HEK293 (cell line): ENCODE results near the gene DPM1.

Source experiments
- KLF10 ChIP-seq: fragments of 450-650 bp; IDR thresholded peaks from 2 replicates; pipeline ENCODE4 v1.5.1; 2018; ENCODE audit warnings: missing biosample characterization, mild to moderate bottlenecking, missing genetic modification characterization
- OVOL3 ChIP-seq: fragments of 450-650 bp; formaldehyde crosslinking; IDR thresholded peaks from 2 replicates; pipeline ENCODE4 v1.5.1; 2016; ENCODE audit warnings: missing biosample characterization, missing genetic modification characterization
- ZBTB7A ChIP-seq: fragments of 450-650 bp; formaldehyde crosslinking; IDR thresholded peaks from 2 replicates; pipeline ENCODE4 v1.5.1; 2016; ENCODE audit warnings: low read depth, missing biosample characterization, missing genetic modification characterization
- ZFP37 ChIP-seq: fragments of 450-650 bp; formaldehyde crosslinking; IDR thresholded peaks from 2 replicates; pipeline ENCODE4 v1.5.1; 2016; ENCODE audit warnings: missing biosample characterization, missing genetic modification characterization
- ZNF112 ChIP-seq: fragments of 450-650 bp; formaldehyde crosslinking; IDR thresholded peaks from 2 replicates; pipeline ENCODE4 v1.5.0; 2017; ENCODE audit warnings: missing biosample characterization, missing genetic modification characterization
- ZNF2 ChIP-seq: fragments of 450-650 bp; formaldehyde crosslinking; IDR thresholded peaks from 2 replicates; pipeline ENCODE4 v1.5.1; 2016; ENCODE audit warnings: missing biosample characterization, missing genetic modification characterization
- ZNF274 ChIP-seq, 2 experiments: fragments of 200-500 bp in 1 of 2; fragments of 450-650 bp in 1 of 2; sonication (Bioruptor generic) in 1 of 2; formaldehyde crosslinking in 1 of 2; IDR thresholded peaks; 2 replicates each; pipeline versions ENCODE4 v1.5.1 to v1.6.1; 2014 to 2016; ENCODE audit warnings: borderline replicate concordance in 1 of 2, inconsistent platforms in 1 of 2, low read length in 1 of 2, missing biosample characterization in 1 of 2, missing genetic modification characterization in 1 of 2
- ZNF544 ChIP-seq: fragments of 450-650 bp; formaldehyde crosslinking; IDR thresholded peaks from 2 replicates; pipeline ENCODE4 v1.5.0; 2017; ENCODE audit warnings: missing biosample characterization, missing genetic modification characterization
- ZNF747 ChIP-seq: fragments of 450-650 bp; formaldehyde crosslinking; IDR thresholded peaks from 2 replicates; pipeline ENCODE4 v1.5.1; 2016; ENCODE audit warnings: missing biosample characterization, missing genetic modification characterization
- TF ChIP-seq, protein P1 (sequence below): fragments of 450-650 bp; formaldehyde crosslinking; conservative IDR thresholded peaks from 2 replicates; pipeline ENCODE4 v1.5.1; 2016; ENCODE audit warnings: low read depth, missing biosample characterization, missing genetic modification characterization
- TF ChIP-seq, protein P2 (sequence below): fragments of 450-650 bp; formaldehyde crosslinking; IDR thresholded peaks from 2 replicates; pipeline ENCODE4 v1.5.1; 2016; ENCODE audit warnings: missing biosample characterization, missing genetic modification characterization
- TF ChIP-seq, protein P3 (sequence below): fragments of 450-650 bp; formaldehyde crosslinking; IDR thresholded peaks from 2 replicates; pipeline ENCODE4 v1.5.1; 2016; ENCODE audit warnings: missing biosample characterization, missing genetic modification characterization
- TF ChIP-seq, protein P4 (sequence below): fragments of 450-650 bp; formaldehyde crosslinking; IDR thresholded peaks from 2 replicates; pipeline ENCODE4 v1.5.1; 2016; ENCODE audit warnings: missing biosample characterization, missing genetic modification characterization, low read depth
- TF ChIP-seq, protein P5 (sequence below): IDR thresholded peaks from 2 replicates; pipeline ENCODE4 v1.6.1; 2011; ENCODE audit warnings: mild to moderate bottlenecking, low read depth, low read length, borderline replicate concordance

DNA sequence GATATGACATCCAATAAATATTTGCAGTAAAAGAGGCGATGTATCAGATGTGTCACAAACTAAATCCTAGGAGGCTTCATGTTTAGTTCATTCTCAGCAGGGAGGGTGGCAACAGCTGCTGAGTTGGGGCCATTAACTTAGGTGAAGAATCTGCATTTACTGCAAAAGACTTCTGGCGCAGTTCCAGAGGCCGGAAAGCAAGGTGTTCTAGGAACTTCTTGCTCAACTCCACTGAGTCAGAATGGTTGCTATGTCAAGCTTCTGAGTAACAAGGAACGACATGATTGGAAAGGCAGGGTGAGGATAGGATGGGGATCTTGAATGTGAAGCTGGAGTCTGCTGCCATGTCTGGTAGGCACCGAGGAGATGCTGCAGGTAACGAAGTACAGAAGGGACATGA lies 38.8 kb downstream of the DPM1 start:
- TF ChIP-seq, protein P1, sequence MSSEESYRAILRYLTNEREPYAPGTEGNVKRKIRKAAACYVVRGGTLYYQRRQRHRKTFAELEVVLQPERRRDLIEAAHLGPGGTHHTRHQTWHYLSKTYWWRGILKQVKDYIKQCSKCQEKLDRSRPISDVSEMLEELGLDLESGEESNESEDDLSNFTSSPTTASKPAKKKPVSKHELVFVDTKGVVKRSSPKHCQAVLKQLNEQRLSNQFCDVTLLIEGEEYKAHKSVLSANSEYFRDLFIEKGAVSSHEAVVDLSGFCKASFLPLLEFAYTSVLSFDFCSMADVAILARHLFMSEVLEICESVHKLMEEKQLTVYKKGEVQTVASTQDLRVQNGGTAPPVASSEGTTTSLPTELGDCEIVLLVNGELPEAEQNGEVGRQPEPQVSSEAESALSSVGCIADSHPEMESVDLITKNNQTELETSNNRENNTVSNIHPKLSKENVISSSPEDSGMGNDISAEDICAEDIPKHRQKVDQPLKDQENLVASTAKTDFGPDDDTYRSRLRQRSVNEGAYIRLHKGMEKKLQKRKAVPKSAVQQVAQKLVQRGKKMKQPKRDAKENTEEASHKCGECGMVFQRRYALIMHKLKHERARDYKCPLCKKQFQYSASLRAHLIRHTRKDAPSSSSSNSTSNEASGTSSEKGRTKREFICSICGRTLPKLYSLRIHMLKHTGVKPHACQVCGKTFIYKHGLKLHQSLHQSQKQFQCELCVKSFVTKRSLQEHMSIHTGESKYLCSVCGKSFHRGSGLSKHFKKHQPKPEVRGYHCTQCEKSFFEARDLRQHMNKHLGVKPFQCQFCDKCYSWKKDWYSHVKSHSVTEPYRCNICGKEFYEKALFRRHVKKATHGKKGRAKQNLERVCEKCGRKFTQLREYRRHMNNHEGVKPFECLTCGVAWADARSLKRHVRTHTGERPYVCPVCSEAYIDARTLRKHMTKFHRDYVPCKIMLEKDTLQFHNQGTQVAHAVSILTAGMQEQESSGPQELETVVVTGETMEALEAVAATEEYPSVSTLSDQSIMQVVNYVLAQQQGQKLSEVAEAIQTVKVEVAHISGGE (tag by site-specific recombination): no peak
- TF ChIP-seq ZNF544 (tag by site-specific recombination): no peak
- TF ChIP-seq, protein P2, sequence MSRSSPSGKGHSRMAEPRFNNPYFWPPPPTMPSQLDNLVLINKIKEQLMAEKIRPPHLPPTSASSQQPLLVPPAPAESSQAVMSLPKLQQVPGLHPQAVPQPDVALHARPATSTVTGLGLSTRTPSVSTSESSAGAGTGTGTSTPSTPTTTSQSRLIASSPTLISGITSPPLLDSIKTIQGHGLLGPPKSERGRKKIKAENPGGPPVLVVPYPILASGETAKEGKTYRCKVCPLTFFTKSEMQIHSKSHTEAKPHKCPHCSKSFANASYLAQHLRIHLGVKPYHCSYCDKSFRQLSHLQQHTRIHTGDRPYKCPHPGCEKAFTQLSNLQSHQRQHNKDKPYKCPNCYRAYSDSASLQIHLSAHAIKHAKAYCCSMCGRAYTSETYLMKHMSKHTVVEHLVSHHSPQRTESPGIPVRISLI (tag by site-specific recombination): no peak
- no peak for TF ChIP-seq ZNF112 (tag by site-specific recombination)
- TF ChIP-seq, protein P3, sequence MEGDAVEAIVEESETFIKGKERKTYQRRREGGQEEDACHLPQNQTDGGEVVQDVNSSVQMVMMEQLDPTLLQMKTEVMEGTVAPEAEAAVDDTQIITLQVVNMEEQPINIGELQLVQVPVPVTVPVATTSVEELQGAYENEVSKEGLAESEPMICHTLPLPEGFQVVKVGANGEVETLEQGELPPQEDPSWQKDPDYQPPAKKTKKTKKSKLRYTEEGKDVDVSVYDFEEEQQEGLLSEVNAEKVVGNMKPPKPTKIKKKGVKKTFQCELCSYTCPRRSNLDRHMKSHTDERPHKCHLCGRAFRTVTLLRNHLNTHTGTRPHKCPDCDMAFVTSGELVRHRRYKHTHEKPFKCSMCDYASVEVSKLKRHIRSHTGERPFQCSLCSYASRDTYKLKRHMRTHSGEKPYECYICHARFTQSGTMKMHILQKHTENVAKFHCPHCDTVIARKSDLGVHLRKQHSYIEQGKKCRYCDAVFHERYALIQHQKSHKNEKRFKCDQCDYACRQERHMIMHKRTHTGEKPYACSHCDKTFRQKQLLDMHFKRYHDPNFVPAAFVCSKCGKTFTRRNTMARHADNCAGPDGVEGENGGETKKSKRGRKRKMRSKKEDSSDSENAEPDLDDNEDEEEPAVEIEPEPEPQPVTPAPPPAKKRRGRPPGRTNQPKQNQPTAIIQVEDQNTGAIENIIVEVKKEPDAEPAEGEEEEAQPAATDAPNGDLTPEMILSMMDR (tag by site-specific recombination): no peak
- TF ChIP-seq ZNF747 (tag by site-specific recombination): no peak
- TF ChIP-seq ZNF2: no peak
- TF ChIP-seq ZNF274 (IDR thresholded peaks at IDR 0.05; ENCODE audit: low read length): no peak
- no peak for TF ChIP-seq ZNF274 (tag by site-specific recombination; IDR thresholded peaks at IDR 0.05; ENCODE audit: borderline replicate concordance)
- no peak for TF ChIP-seq OVOL3
- TF ChIP-seq, protein P4, sequence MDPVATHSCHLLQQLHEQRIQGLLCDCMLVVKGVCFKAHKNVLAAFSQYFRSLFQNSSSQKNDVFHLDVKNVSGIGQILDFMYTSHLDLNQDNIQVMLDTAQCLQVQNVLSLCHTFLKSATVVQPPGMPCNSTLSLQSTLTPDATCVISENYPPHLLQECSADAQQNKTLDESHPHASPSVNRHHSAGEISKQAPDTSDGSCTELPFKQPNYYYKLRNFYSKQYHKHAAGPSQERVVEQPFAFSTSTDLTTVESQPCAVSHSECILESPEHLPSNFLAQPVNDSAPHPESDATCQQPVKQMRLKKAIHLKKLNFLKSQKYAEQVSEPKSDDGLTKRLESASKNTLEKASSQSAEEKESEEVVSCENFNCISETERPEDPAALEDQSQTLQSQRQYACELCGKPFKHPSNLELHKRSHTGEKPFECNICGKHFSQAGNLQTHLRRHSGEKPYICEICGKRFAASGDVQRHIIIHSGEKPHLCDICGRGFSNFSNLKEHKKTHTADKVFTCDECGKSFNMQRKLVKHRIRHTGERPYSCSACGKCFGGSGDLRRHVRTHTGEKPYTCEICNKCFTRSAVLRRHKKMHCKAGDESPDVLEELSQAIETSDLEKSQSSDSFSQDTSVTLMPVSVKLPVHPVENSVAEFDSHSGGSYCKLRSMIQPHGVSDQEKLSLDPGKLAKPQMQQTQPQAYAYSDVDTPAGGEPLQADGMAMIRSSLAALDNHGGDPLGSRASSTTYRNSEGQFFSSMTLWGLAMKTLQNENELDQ (tag by site-specific recombination): no peak
- no peak for TF ChIP-seq KLF10 (tag by site-specific recombination)
- no peak for TF ChIP-seq ZFP37
- no peak for TF ChIP-seq ZBTB7A (tag by site-specific recombination)
- TF ChIP-seq, protein P5, sequence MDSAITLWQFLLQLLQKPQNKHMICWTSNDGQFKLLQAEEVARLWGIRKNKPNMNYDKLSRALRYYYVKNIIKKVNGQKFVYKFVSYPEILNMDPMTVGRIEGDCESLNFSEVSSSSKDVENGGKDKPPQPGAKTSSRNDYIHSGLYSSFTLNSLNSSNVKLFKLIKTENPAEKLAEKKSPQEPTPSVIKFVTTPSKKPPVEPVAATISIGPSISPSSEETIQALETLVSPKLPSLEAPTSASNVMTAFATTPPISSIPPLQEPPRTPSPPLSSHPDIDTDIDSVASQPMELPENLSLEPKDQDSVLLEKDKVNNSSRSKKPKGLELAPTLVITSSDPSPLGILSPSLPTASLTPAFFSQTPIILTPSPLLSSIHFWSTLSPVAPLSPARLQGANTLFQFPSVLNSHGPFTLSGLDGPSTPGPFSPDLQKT: no peak
